ENCODE data around the gene PTPRM. TPM values are rescaled to one million over a fixed set of nuclear protein-coding genes. Genes with fewer than 3 reads are reported as not detected.

Gene PTPRM
- polyA plus RNA-seq, 2 of the 4 experiments (the other 2 are of a cell fraction) = 44.5 to 199 TPM

DNA sequence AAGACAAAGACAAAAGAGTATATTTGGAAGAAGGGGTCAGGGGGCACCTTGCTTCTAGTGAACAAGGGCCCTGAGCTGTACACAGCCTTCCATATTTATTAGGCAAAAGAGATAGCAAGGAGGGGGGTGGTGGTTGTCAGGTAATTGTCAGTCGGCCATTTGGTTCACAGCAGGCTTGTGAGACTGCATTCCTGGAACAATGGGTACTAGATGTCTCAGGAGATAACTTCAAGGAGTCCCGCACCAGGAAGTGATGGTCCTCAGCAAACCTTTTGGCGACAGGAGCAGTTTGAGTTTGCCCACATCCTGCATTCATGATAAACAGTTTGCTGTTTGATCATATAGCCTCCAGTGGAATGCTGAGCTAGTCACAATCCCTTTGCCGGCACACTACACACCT, 665.7 kb downstream of the PTPRM start:
- 92% methylated on average over 4 of the region's 4 CpGs for WGBS (ENCODE audit: missing lambda C conversion rate)
- no peak overlapping the region for H3K27ac ChIP-seq
- CTCF ChIA-PET = no interaction called here
- ATAC-seq = no peak
- no peak for FAIRE-seq
- no peak overlapping the region for H3K4me2 ChIP-seq
- TF ChIP-seq, protein P1, sequence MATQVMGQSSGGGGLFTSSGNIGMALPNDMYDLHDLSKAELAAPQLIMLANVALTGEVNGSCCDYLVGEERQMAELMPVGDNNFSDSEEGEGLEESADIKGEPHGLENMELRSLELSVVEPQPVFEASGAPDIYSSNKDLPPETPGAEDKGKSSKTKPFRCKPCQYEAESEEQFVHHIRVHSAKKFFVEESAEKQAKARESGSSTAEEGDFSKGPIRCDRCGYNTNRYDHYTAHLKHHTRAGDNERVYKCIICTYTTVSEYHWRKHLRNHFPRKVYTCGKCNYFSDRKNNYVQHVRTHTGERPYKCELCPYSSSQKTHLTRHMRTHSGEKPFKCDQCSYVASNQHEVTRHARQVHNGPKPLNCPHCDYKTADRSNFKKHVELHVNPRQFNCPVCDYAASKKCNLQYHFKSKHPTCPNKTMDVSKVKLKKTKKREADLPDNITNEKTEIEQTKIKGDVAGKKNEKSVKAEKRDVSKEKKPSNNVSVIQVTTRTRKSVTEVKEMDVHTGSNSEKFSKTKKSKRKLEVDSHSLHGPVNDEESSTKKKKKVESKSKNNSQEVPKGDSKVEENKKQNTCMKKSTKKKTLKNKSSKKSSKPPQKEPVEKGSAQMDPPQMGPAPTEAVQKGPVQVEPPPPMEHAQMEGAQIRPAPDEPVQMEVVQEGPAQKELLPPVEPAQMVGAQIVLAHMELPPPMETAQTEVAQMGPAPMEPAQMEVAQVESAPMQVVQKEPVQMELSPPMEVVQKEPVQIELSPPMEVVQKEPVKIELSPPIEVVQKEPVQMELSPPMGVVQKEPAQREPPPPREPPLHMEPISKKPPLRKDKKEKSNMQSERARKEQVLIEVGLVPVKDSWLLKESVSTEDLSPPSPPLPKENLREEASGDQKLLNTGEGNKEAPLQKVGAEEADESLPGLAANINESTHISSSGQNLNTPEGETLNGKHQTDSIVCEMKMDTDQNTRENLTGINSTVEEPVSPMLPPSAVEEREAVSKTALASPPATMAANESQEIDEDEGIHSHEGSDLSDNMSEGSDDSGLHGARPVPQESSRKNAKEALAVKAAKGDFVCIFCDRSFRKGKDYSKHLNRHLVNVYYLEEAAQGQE (IDR thresholded peaks at IDR 0.05) = no peak
- TF ChIP-seq CHD2 (IDR thresholded peaks at IDR 0.05; ENCODE audit: low read length, partially characterized antibody) (no peak), JUNB (IDR thresholded peaks at IDR 0.05) (no peak)
- no peak overlapping the region for H3K4me3 ChIP-seq
- H3K4me1 ChIP-seq = no peaks in the 10 kb centered on the region
- no peaks in the 10 kb centered on the region for H3K9me3 ChIP-seq
- POLR2A ChIA-PET = no interaction called here
- DNase-seq (ENCODE audit: low read depth in 1 of 2, low spot score in 1 of 2) = no peak

DNA sequence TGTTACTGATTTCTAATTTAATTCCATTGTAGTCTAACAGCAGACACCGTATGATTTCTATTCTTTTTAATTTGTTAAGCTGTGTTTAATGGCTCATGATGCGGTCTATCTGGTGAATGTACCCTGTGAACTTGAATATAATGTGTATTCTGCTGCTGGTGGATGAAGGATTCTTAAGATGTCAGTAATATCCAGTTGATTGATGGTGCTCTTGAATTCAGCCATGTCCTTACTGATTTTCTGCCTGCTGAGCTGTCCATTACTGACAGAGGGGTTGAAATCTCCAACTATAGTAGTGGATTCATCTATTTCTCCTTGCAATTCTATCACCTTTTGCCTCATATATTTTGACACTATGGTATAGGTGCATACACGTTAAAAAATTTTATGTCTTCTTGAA, 668.8 kb downstream of the PTPRM start:
- no peak for ATAC-seq
- TF ChIP-seq POLR2A (IDR thresholded peaks at IDR 0.05; ENCODE audit: low read length) (no peak), JUN (IDR thresholded peaks at IDR 0.05) (no peak), RNF2 (IDR thresholded peaks at IDR 0.05; ENCODE audit: borderline replicate concordance, low read depth) (no peak), FOSB (CRISPR knock-in tag; IDR thresholded peaks at IDR 0.05) (no peak), KDM5A (IDR thresholded peaks at IDR 0.05) (no peak), RCOR1 (IDR thresholded peaks at IDR 0.05; ENCODE audit: low read depth, low read length) (no peak), SREBF2 (IDR thresholded peaks at IDR 0.05) (no peak), EHMT2 (IDR thresholded peaks at IDR 0.05; ENCODE audit: low read depth) (no peak), FOSL2 (IDR thresholded peaks at IDR 0.05) (no peak), FOSL2 (CRISPR knock-in tag; IDR thresholded peaks at IDR 0.05) (no peak), TP53 (CRISPR knock-in tag; IDR thresholded peaks at IDR 0.05) (no peak), ZNF302 (CRISPR knock-in tag; IDR thresholded peaks at IDR 0.05) (no peak), POLR2AphosphoS2 (conservative IDR thresholded peaks at IDR 0.05; ENCODE audit: low read length) (no peak)
- TF ChIP-seq, protein P2, sequence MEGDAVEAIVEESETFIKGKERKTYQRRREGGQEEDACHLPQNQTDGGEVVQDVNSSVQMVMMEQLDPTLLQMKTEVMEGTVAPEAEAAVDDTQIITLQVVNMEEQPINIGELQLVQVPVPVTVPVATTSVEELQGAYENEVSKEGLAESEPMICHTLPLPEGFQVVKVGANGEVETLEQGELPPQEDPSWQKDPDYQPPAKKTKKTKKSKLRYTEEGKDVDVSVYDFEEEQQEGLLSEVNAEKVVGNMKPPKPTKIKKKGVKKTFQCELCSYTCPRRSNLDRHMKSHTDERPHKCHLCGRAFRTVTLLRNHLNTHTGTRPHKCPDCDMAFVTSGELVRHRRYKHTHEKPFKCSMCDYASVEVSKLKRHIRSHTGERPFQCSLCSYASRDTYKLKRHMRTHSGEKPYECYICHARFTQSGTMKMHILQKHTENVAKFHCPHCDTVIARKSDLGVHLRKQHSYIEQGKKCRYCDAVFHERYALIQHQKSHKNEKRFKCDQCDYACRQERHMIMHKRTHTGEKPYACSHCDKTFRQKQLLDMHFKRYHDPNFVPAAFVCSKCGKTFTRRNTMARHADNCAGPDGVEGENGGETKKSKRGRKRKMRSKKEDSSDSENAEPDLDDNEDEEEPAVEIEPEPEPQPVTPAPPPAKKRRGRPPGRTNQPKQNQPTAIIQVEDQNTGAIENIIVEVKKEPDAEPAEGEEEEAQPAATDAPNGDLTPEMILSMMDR (IDR thresholded peaks at IDR 0.05) = no peak
- TF ChIP-seq, protein P3, sequence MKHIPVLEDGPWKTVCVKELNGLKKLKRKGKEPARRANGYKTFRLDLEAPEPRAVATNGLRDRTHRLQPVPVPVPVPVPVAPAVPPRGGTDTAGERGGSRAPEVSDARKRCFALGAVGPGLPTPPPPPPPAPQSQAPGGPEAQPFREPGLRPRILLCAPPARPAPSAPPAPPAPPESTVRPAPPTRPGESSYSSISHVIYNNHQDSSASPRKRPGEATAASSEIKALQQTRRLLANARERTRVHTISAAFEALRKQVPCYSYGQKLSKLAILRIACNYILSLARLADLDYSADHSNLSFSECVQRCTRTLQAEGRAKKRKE (CRISPR knock-in tag; IDR thresholded peaks at IDR 0.05; ENCODE audit: low read depth) = no peak
- TF ChIP-seq, protein P4, sequence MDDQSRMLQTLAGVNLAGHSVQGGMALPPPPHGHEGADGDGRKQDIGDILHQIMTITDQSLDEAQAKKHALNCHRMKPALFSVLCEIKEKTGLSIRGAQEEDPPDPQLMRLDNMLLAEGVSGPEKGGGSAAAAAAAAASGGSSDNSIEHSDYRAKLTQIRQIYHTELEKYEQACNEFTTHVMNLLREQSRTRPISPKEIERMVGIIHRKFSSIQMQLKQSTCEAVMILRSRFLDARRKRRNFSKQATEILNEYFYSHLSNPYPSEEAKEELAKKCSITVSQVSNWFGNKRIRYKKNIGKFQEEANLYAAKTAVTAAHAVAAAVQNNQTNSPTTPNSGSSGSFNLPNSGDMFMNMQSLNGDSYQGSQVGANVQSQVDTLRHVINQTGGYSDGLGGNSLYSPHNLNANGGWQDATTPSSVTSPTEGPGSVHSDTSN (IDR thresholded peaks at IDR 0.05) = no peak
- no peak for DNase-seq (ENCODE audit: low read depth in 1 of 2, low spot score in 1 of 2)
- Histone ChIP-seq H3K4me2 (no peak overlapping the region), H3K4me3 (no peak overlapping the region), H3K27ac (no peak overlapping the region), H3K4me1 (no peaks in the 10 kb centered on the region), H3K9me3 (no peaks in the 10 kb centered on the region)
- ChIA-PET POLR2A (no interaction called here), CTCF (interaction anchor here (1.2 kb wide), 1 partner anchor 23 kb away, joined by 3 read pairs; no protein-coding TSS in a partner anchor)
- no peak for FAIRE-seq
- 84% methylated on average over 3 of the region's 3 CpGs for WGBS (ENCODE audit: missing lambda C conversion rate)
